Lower leg skin (tissue), 4 donors: ENCODE data around the gene SCRT2. TPM values are rescaled to one million over a fixed set of nuclear protein-coding genes. Genes with fewer than 3 reads are reported as not detected.

Experiments used
- DNase-seq, 2 donors: peaks; one replicate each; pipeline ENCODE4 v3.0.0-alpha.2; 2019; ENCODE audit warnings: low spot score in 2 of 2
- H3K4me3 ChIP-seq: fragments of 200-600 bp; sonication (generic); 2 replicates; pipeline ENCODE4 v1.5.1; 2017; ENCODE audit warnings: mild to moderate bottlenecking, low read depth; ENCODE audit not compliant: poor library complexity, severe bottlenecking
- POLR2A ChIP-seq, 2 donors: fragments of 450-650 bp; IDR thresholded peaks; one replicate each; pipeline ENCODE4 v1.6.1; 2016 to 2017; ENCODE audit warnings: antibody characterized with exemption in 2 of 2, mild to moderate bottlenecking in 1 of 2, moderate library complexity in 1 of 2
- WGBS, 2 donors: methylation state at CpG; one replicate each; pipeline ENCODE4 v1.1.5; 2018; 5-methylcytosine and 5-hydroxymethylcytosine counted together
- intact Hi-C: fragments of 100-400 bp; cut with DNase I; formaldehyde crosslinking; loops from one replicate; pipeline ENCODE4 v1.15.0; 2023; ENCODE audit warnings: low total_unique reads
- total RNA-seq, 4 donors: library from RNA; depleted of rRNA; stranded (reverse); fragments of >200 nt; gene quantifications; one replicate each; pipeline ENCODE4 v1.1.0, GENCODE V29; 2016
- TF ChIP-seq, protein P1 (sequence below), 3 donors: fragments of 450-650 bp; IDR thresholded peaks; one replicate each; pipeline ENCODE4 v1.5.1; 2016; ENCODE audit warnings: antibody characterized with exemption in 3 of 3, mild to moderate bottlenecking in 3 of 3, moderate library complexity in 2 of 3

Gene SCRT2
- total RNA-seq, 4 donors from 2014 or later: not detected

DNA sequence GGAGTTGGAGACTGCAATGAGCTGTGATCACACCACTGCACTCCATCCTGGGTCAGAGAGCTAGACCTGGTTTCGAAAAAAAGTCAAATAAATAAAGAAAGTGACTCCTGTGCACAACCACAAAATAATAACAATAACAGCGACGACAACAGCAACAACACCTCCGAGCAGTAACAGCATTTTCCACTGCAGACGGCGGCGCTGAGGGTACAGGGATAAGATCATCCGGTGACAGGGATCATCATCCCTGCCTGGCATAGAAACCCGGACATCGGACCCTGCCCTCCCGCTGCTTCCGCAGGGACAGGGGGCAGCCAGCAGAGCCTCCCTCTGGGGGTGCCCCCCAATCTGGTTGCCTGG, 34.1 kb downstream of the SCRT2 start:
- WGBS, 2 donors: 31 to 32% methylated on average over 10 to 12 of the region's 12 CpGs
- intact Hi-C loops: loop anchor here (10.0 kb wide), 1 partner anchor 77 kb away; no protein-coding TSS in a partner anchor
- DNase-seq: no peak
- H3K4me3 ChIP-seq: no peak overlapping the region
- TF ChIP-seq, protein P1, sequence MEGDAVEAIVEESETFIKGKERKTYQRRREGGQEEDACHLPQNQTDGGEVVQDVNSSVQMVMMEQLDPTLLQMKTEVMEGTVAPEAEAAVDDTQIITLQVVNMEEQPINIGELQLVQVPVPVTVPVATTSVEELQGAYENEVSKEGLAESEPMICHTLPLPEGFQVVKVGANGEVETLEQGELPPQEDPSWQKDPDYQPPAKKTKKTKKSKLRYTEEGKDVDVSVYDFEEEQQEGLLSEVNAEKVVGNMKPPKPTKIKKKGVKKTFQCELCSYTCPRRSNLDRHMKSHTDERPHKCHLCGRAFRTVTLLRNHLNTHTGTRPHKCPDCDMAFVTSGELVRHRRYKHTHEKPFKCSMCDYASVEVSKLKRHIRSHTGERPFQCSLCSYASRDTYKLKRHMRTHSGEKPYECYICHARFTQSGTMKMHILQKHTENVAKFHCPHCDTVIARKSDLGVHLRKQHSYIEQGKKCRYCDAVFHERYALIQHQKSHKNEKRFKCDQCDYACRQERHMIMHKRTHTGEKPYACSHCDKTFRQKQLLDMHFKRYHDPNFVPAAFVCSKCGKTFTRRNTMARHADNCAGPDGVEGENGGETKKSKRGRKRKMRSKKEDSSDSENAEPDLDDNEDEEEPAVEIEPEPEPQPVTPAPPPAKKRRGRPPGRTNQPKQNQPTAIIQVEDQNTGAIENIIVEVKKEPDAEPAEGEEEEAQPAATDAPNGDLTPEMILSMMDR (IDR thresholded peaks at IDR 0.05): peak in 1 of 3 donors; percentile 13
- no peak for TF ChIP-seq POLR2A (IDR thresholded peaks at IDR 0.05)

GRCh38 chr20:640674-641515, 34.7 kb downstream of the SCRT2 start:
- DNase-seq: no peak
- H3K4me3 ChIP-seq: no peak overlapping the region
- intact Hi-C loops: loop anchor here (10.0 kb wide), 1 partner anchor 76 kb away; no protein-coding TSS in a partner anchor
- TF ChIP-seq, protein P1 (IDR thresholded peaks at IDR 0.05): no peak
- TF ChIP-seq POLR2A (IDR thresholded peaks at IDR 0.05): no peak
- 45 to 53% methylated on average over 11 of the region's 11 CpGs for WGBS, 2 donors

DNA sequence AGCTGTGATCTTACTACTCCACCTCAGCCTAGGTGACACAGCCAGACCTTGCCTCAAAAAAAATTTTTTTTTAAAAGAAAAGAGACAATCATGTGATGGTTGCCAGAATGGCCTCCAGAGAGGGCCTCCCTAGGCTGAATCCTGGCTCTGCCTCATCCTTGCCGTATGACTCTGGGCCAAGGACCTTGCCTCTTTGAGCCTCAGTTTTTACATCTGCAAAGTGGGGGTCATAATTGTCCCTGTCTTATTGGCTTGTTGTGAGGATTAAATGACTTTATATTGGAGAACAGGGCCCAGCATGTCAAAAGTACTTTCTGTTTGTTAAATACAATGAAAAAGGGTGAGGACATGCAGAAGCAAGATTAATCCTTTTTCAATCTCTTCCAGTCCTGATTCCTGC, 37.0 kb downstream of the SCRT2 start:
- intact Hi-C loops: no loop called here
- TF ChIP-seq POLR2A (IDR thresholded peaks at IDR 0.05): no peak
- TF ChIP-seq, protein P1 (IDR thresholded peaks at IDR 0.05): no peak
- DNase-seq: no peak
- no peak overlapping the region for H3K4me3 ChIP-seq
- WGBS, 2 donors: 55 to 62% methylated on average over 1 of the region's 1 CpG

DNA sequence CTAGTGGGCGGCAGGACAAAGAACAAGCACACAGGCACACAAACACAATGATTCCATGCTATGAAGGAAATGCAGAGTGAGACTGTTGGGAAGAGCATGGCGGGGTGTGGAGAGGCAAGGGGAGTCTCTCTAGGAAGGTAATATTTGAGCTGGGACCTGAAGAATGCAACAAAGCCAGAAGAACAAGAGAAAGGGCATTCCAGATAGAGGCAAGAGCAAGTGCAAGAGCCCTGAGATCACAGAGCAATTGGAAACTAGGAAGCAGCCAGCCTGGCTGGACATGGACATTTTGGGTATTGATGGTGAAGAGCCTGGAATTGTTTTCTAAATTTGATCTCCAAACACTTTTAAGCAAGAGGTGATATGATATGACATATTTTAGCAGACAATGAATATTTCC, 38.0 kb downstream of the SCRT2 start:
- DNase-seq: no peak
- TF ChIP-seq POLR2A (IDR thresholded peaks at IDR 0.05): no peak
- TF ChIP-seq, protein P1 (IDR thresholded peaks at IDR 0.05): no peak
- 77 to 78% methylated on average over 2 of the region's 2 CpGs for WGBS, 2 donors
- H3K4me3 ChIP-seq: no peak overlapping the region
- intact Hi-C loops: no loop called here

DNA sequence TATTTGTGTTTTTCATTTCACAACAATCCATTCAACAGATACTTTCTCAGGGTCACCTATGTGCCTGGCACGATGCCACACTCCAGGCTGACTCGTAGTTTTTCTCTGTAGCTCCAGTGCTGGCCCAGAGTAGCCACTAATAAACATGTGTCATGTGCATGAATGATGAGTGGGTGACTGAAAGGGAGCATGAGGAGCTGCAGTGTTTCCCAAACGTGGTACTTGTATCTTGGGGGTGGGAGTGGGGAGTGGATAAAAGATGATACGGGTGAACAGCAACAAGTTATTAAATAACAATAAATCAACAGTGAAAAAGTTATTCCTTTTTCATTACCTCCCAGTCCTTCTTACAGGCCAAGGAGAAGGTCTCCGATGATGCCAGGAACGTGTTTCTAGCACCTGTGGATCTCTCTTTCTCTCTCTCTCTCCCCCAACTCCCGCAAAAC, 39.7 kb downstream of the SCRT2 start:
- no peak overlapping the region for H3K4me3 ChIP-seq
- intact Hi-C loops: loop anchor here (1.0 kb wide), 1 partner anchor 24 kb away; no protein-coding TSS in a partner anchor
- 44 to 45% methylated on average over 7 of the region's 7 CpGs for WGBS, 2 donors
- DNase-seq: no peak
- no peak for TF ChIP-seq POLR2A (IDR thresholded peaks at IDR 0.05)
- TF ChIP-seq, protein P1 (IDR thresholded peaks at IDR 0.05): no peak
